Type B pancreatic cell (in vitro differentiated cells): Measurements from ENCODE around the gene DNAH11. TPM values are rescaled to one million over a fixed set of nuclear protein-coding genes. Genes with fewer than 3 reads are reported as not detected.
A peak's percentile ranks its signal among the peaks of the same experiment; 100 is the strongest.

Source experiments
- DNase-seq: peaks from one replicate; pipeline ENCODE4 v3.0.0; 2021; ENCODE audit warnings: mixed read lengths; ENCODE audit not compliant: unreplicated experiment; ENCODE audit errors: extremely low spot score
- H3K27ac Mint-ChIP-seq: 2 replicates; pipeline ENCODE4 v1.8.0; 2021; ENCODE audit warnings: mild to moderate bottlenecking, mixed read lengths
- H3K27me3 Mint-ChIP-seq: 2 replicates; pipeline ENCODE4 v1.8.0; 2021; ENCODE audit warnings: mixed read lengths
- H3K36me3 Mint-ChIP-seq: 2 replicates; pipeline ENCODE4 v1.8.0; 2021; ENCODE audit warnings: mixed read lengths
- H3K4me1 Mint-ChIP-seq: one replicate; pipeline ENCODE4 v1.8.0; 2021; ENCODE audit warnings: mixed read lengths; ENCODE audit not compliant: unreplicated experiment
- H3K4me3 Mint-ChIP-seq: 2 replicates; pipeline ENCODE4 v1.8.0; 2021; ENCODE audit warnings: mild to moderate bottlenecking, mixed read lengths
- H3K9me3 Mint-ChIP-seq: 2 replicates; pipeline ENCODE4 v1.8.0; 2021; ENCODE audit warnings: mixed read lengths
- CTCF ChIP-seq: fragments of 200-600 bp; sonication (generic); conservative IDR thresholded peaks from 2 replicates; pipeline ENCODE4 v1.5.0; 2021; ENCODE audit warnings: antibody characterized with exemption, mild to moderate bottlenecking
- total RNA-seq: library from RNA; stranded (reverse); gene quantifications from 2 replicates; pipeline ENCODE4 v1.2.1, GENCODE V29; 2021; ENCODE audit warnings: low replicate concordance

The DNAH11 gene
- total RNA-seq, 1 donor from 2014 or later = 3.2 TPM

- DNase-seq = no peak
- H3K4me1 Mint-ChIP-seq = peaks cover 13% of the 10 kb centered on the region
- H3K36me3 Mint-ChIP-seq = no peaks in the 10 kb centered on the region
- H3K27me3 Mint-ChIP-seq = peaks cover 45% of the 10 kb centered on the region
- no peak overlapping the region for H3K4me3 Mint-ChIP-seq
- TF ChIP-seq CTCF = no peak
- no peaks in the 10 kb centered on the region for H3K9me3 Mint-ChIP-seq
- H3K27ac Mint-ChIP-seq = no peak overlapping the region
Observed at GRCh38 chr7:21766218-21766617, 223.4 kb downstream of the DNAH11 start.

- peak; percentile 82 for TF ChIP-seq CTCF
- Mint-ChIP-seq H3K4me1 (peaks cover 19% of the 10 kb centered on the region), H3K9me3 (no peaks in the 10 kb centered on the region), H3K27me3 (peaks cover 55% of the 10 kb centered on the region), H3K4me3 (no peak overlapping the region), H3K27ac (no peak overlapping the region), H3K36me3 (no peaks in the 10 kb centered on the region)
- DNase-seq = no peak
Observed at GRCh38 chr7:21767300-21767900, 224.6 kb downstream of the DNAH11 start.

- TF ChIP-seq CTCF = no peak
- Mint-ChIP-seq H3K4me1 (peaks cover 28% of the 10 kb centered on the region), H3K9me3 (no peaks in the 10 kb centered on the region), H3K27ac (no peak overlapping the region), H3K4me3 (no peak overlapping the region), H3K27me3 (peaks cover 59% of the 10 kb centered on the region), H3K36me3 (no peaks in the 10 kb centered on the region)
- no peak for DNase-seq
Observed at GRCh38 chr7:21768279-21768678, 225.4 kb downstream of the DNAH11 start.

GRCh38 chr7:21771266-21771665, 228.4 kb downstream of the DNAH11 start:
- DNase-seq = no peak
- H3K9me3 Mint-ChIP-seq = no peaks in the 10 kb centered on the region
- H3K27me3 Mint-ChIP-seq = peaks cover 66% of the 10 kb centered on the region
- H3K27ac Mint-ChIP-seq = no peak overlapping the region
- H3K36me3 Mint-ChIP-seq = no peaks in the 10 kb centered on the region
- no peak overlapping the region for H3K4me3 Mint-ChIP-seq
- H3K4me1 Mint-ChIP-seq = peaks cover 16% of the 10 kb centered on the region
- TF ChIP-seq CTCF = no peak

GRCh38 chr7:21771906-21772610, 229.2 kb downstream of the DNAH11 start:
- TF ChIP-seq CTCF = no peak
- no peak for DNase-seq
- Mint-ChIP-seq H3K36me3 (no peaks in the 10 kb centered on the region), H3K27ac (no peak overlapping the region), H3K27me3 (peaks cover 62% of the 10 kb centered on the region), H3K4me1 (peaks cover 15% of the 10 kb centered on the region), H3K9me3 (no peaks in the 10 kb centered on the region), H3K4me3 (peak overlapping the region; percentile 1)
